IMR-90 (cell line): ENCODE results near the gene ANKMY2. TPM values are rescaled to one million over a fixed set of nuclear protein-coding genes. Genes with fewer than 3 reads are reported as not detected.

Experiments
- ATAC-seq: fragments of 200-7000 bp; cut with Tn5 transposase; 2 replicates; pipeline ENCODE4 v1.9.1; 2020; ENCODE audit warnings: low read depth, mild to moderate bottlenecking, moderate library complexity
- BruUV-seq: library from RNA; stranded (reverse); fragments of 400-500 nt; replicated peaks from 2 replicates; lab custom pipeline; 2021; lab: Mats Ljungman, UMichigan
- CTCF ChIA-PET: fragments of 300-600 bp; formaldehyde crosslinking; extraction: SDS; loops from one replicate; lab custom pipeline; 2021; ENCODE audit warnings: antibody characterized with exemption; lab: Yijun Ruan, JAX
- POLR2A ChIA-PET: fragments of 300-600 bp; sonication (Branson Sonifier 250); formaldehyde crosslinking; loops from one replicate; lab custom pipeline; 2022; ENCODE audit warnings: antibody characterized with exemption; ENCODE audit not compliant: unreplicated experiment; lab: Charles Lee
- DNase-seq: peaks from one replicate; pipeline ENCODE4 v3.0.0; 2013
- H2AFZ ChIP-seq: replicated peaks from 2 replicates; pipeline ENCODE3; 2013; ENCODE audit warnings: low read length, mild to moderate bottlenecking; ENCODE audit not compliant: poor library complexity
- H2AK5ac ChIP-seq: 2 replicates; pipeline ENCODE4 v1.6.1; 2013; ENCODE audit warnings: low read depth, low read length, inconsistent platforms
- H2AK9ac ChIP-seq: replicated peaks from 2 replicates; pipeline ENCODE3; 2013; ENCODE audit warnings: mild to moderate bottlenecking, low read depth, low read length, moderate library complexity; ENCODE audit not compliant: poor library complexity
- H2BK120ac ChIP-seq: 2 replicates; pipeline ENCODE4 v1.6.1; 2013; ENCODE audit warnings: low read depth, low read length, inconsistent platforms
- H2BK15ac ChIP-seq: 3 replicates; pipeline ENCODE4 v1.6.1; 2013; ENCODE audit warnings: low read depth, low read length, inconsistent platforms
- H2BK20ac ChIP-seq: 2 replicates; pipeline ENCODE4 v1.6.1; 2013; ENCODE audit warnings: low read depth, mild to moderate bottlenecking, inconsistent platforms, low read length, moderate library complexity
- H2BK5ac ChIP-seq: 2 replicates; pipeline ENCODE4 v1.6.1; 2013; ENCODE audit warnings: mild to moderate bottlenecking, low read depth, low read length, inconsistent platforms; ENCODE audit not compliant: poor library complexity, severe bottlenecking
- H3K14ac ChIP-seq: replicated peaks from 2 replicates; pipeline ENCODE4 v1.6.1; 2013; ENCODE audit warnings: low read depth, low read length, inconsistent platforms
- H3K18ac ChIP-seq: 2 replicates; pipeline ENCODE4 v1.6.1; 2013; ENCODE audit warnings: low read depth, low read length, control low read depth
- H3K23ac ChIP-seq: 2 replicates; pipeline ENCODE4 v1.6.1; 2013; ENCODE audit warnings: low read depth, low read length, inconsistent platforms
- H3K27ac ChIP-seq: 2 replicates; pipeline ENCODE4 v1.5.1; 2013; ENCODE audit warnings: mild to moderate bottlenecking, control low read depth, low read length; ENCODE audit not compliant: insufficient read depth
- H3K27me3 ChIP-seq: 2 replicates; pipeline ENCODE4 v1.6.1; 2013; ENCODE audit warnings: low read length; ENCODE audit not compliant: control insufficient read depth, insufficient read depth
- H3K36me3 ChIP-seq: 2 replicates; pipeline ENCODE4 v1.6.1; 2013; ENCODE audit warnings: low read length, mixed read lengths; ENCODE audit not compliant: control insufficient read depth, insufficient read depth
- H3K4ac ChIP-seq: 2 replicates; pipeline ENCODE4 v1.6.1; 2013; ENCODE audit warnings: low read depth, low read length, inconsistent platforms
- H3K4me1 ChIP-seq: 2 replicates; pipeline ENCODE4 v1.6.1; 2013; ENCODE audit warnings: low read length, mixed read lengths; ENCODE audit not compliant: control insufficient read depth, insufficient read depth
- H3K4me2 ChIP-seq: 2 replicates; pipeline ENCODE4 v1.6.1; 2013; ENCODE audit warnings: low read depth, mild to moderate bottlenecking, control low read depth, low read length, moderate library complexity
- H3K4me3 ChIP-seq: 2 replicates; pipeline ENCODE4 v1.5.1; 2013; ENCODE audit warnings: low read depth, mild to moderate bottlenecking, control low read depth, low read length, moderate library complexity; ENCODE audit not compliant: insufficient read depth
- H3K56ac ChIP-seq: 2 replicates; pipeline ENCODE4 v1.6.1; 2013; ENCODE audit warnings: low read length, inconsistent platforms; ENCODE audit not compliant: insufficient read depth; ENCODE audit errors: extremely low read depth
- H3K79me1 ChIP-seq, 2 experiments: 2 replicates each; pipeline ENCODE4 v1.6.1; 2013; ENCODE audit warnings: low read length in 2 of 2, inconsistent platforms in 1 of 2, low read depth in 1 of 2
- H3K9ac ChIP-seq: 2 replicates; pipeline ENCODE4 v1.6.1; 2013; ENCODE audit warnings: low read depth, low read length, control low read depth
- H3K9me1 ChIP-seq: 2 replicates; pipeline ENCODE4 v1.6.1; 2013; ENCODE audit warnings: low read length, inconsistent platforms; ENCODE audit not compliant: insufficient read depth
- H3K9me3 ChIP-seq: 2 replicates; pipeline ENCODE4 v1.6.1; 2013; ENCODE audit warnings: low read length; ENCODE audit not compliant: control insufficient read depth, insufficient read depth
- H4K20me1 ChIP-seq: 2 replicates; pipeline ENCODE4 v1.6.1; 2013; ENCODE audit warnings: low read length, inconsistent platforms; ENCODE audit not compliant: insufficient read depth
- H4K5ac ChIP-seq: 2 replicates; pipeline ENCODE4 v1.6.1; 2013; ENCODE audit warnings: mild to moderate bottlenecking, low read depth, low read length, control low read depth
- H4K8ac ChIP-seq, 2 experiments: 2 replicates each; pipeline ENCODE4 v1.6.1; 2013; ENCODE audit warnings: low read depth in 2 of 2, low read length in 2 of 2, control low read depth in 1 of 2, inconsistent platforms in 1 of 2
- H4K91ac ChIP-seq: 2 replicates; pipeline ENCODE4 v1.6.1; 2013; ENCODE audit warnings: low read depth, low read length, inconsistent platforms; ENCODE audit not compliant: insufficient read depth
- CEBPB ChIP-seq: IDR thresholded peaks from 2 replicates; pipeline ENCODE4 v1.6.1; 2012; ENCODE audit warnings: low read depth, low read length, improper control_type of control experiment
- CHD1 ChIP-seq: IDR thresholded peaks from 2 replicates; pipeline ENCODE4 v1.6.1; 2012; ENCODE audit warnings: low read depth, low read length, improper control_type of control experiment
- FOS ChIP-seq: fragments of 150-350 bp; IDR thresholded peaks from 2 replicates; pipeline ENCODE4 v1.6.1; 2016; ENCODE audit warnings: low read depth, low read length
- MXI1 ChIP-seq: IDR thresholded peaks from 2 replicates; pipeline ENCODE4 v1.6.1; 2012; ENCODE audit warnings: low read depth, mild to moderate bottlenecking, low read length, moderate library complexity, borderline replicate concordance
- NFE2L2 ChIP-seq: fragments of 150-350 bp; IDR thresholded peaks from 2 replicates; pipeline ENCODE4 v1.6.1; 2016; ENCODE audit warnings: low read depth, mild to moderate bottlenecking, low read length
- POLR2A ChIP-seq: IDR thresholded peaks from 2 replicates; pipeline ENCODE4 v1.6.1; 2012; ENCODE audit warnings: mild to moderate bottlenecking, low read depth, low read length
- RAD21 ChIP-seq: IDR thresholded peaks from 2 replicates; pipeline ENCODE4 v1.6.1; 2012; ENCODE audit warnings: low read length, improper control_type of control experiment
- RCOR1 ChIP-seq: IDR thresholded peaks from 2 replicates; pipeline ENCODE4 v1.6.1; 2012; ENCODE audit warnings: mild to moderate bottlenecking, low read length, improper control_type of control experiment; ENCODE audit not compliant: insufficient replicate concordance
- SMC3 ChIP-seq: fragments of 150-350 bp; IDR thresholded peaks from 2 replicates; pipeline ENCODE4 v1.6.1; 2016; ENCODE audit warnings: low read depth, mild to moderate bottlenecking, antibody characterized with exemption, low read length, moderate library complexity
- WGBS, 2 experiments: methylation state at CpG; one replicate each; pipeline versions ENCODE4 v1.1.5 to v1.1.7; 2013; ENCODE audit warnings: missing lambda C conversion rate in 2 of 2; ENCODE audit not compliant: insufficient read length in 1 of 2; ENCODE audit errors: extremely low coverage in 2 of 2; 5-methylcytosine and 5-hydroxymethylcytosine counted together
- dilution Hi-C: fragments of 300-500 bp; cut with HindIII; formaldehyde crosslinking; loops from one replicate; pipeline ENCODE4 v1.14.3; 2018; ENCODE audit warnings: low sequenced_read_pairs; ENCODE audit not compliant: unreplicated experiment
- in situ Hi-C: fragments of 300-500 bp; cut with MboI; formaldehyde crosslinking; loops from 3 replicates; pipeline ENCODE4 v1.14.3; 2019; ENCODE audit warnings: low sequenced_read_pairs, inconsistent platforms, mixed read lengths
- intact Hi-C: fragments of 100-400 bp; cut with micrococcal nuclease; formaldehyde crosslinking; loops from 2 replicates; pipeline ENCODE4 v1.10.0; 2022
- polyA plus RNA-seq, 3 experiments: library from polyadenylated mRNA; depleted of rRNA; stranded (reverse); fragments of >200 nt; gene quantifications; 2 replicates each; pipeline ENCODE4 v1.2.3, GENCODE V29; 2012; ENCODE audit warnings: low replicate concordance in 1 of 3
- total RNA-seq: library from RNA; depleted of rRNA; stranded (reverse); fragments of >200 nt; gene quantifications from 2 replicates; pipeline ENCODE4 v1.2.3, GENCODE V29; 2012
- TF ChIP-seq, protein P1 (sequence below): conservative IDR thresholded peaks from 2 replicates; pipeline ENCODE4 v1.5.1; 2012; ENCODE audit warnings: mild to moderate bottlenecking, low read depth, low read length, improper control_type of control experiment

ANKMY2 gene
- total and polyA plus RNA-seq, 2 of the 4 experiments (the other 2 are of a cell fraction), result 19.5 to 41.9 TPM

DNA sequence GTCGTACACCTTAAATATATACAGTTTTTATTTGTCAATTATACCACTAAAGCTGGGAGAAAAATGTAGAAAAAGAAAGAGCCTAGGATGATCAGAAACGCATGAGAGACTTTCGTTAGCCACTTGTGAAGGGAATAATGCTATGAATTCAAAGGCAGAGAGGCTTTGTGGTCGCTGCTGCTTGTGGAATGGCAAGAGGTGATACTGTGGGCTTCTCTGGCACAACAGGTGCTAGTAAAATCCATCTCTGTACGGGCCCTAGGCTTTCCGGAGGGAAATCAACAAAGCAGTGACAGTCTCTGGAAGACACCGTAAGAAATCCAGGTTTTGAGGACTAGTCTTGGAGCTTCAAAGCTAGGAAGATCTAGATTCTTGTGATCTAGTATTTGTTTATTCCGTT lies 66.3 kb downstream of the ANKMY2 start:
- no peak overlapping the region for H2AK9ac ChIP-seq
- no peaks in the 10 kb centered on the region for H3K9me1 ChIP-seq
- H3K36me3 ChIP-seq, result no peaks in the 10 kb centered on the region
- H3K9me3 ChIP-seq, result no peaks in the 10 kb centered on the region
- intact Hi-C loops (no loop called here), in situ Hi-C loops (no loop called here), dilution Hi-C loops (no loop called here)
- H3K27me3 ChIP-seq, result no peaks in the 10 kb centered on the region; the same call in 1 of the 2 replicates
- H3K4me3 ChIP-seq, result no peak overlapping the region
- no peak overlapping the region for H3K14ac ChIP-seq
- WGBS, 2 experiments, result 43% methylated on average over 2 of the region's 8 CpGs; no CpG with 5 or more reads in 1 of the 2 experiments
- H3K4me1 ChIP-seq, result no peaks in the 10 kb centered on the region
- DNase-seq, result no peak
- H2AFZ ChIP-seq, result no peak overlapping the region
- POLR2A ChIA-PET, result no interaction called here
- CTCF ChIA-PET, result no interaction called here
- no peak overlapping the region for H4K91ac ChIP-seq
- H4K8ac ChIP-seq, result no peak overlapping the region
- no peak overlapping the region for H2BK5ac ChIP-seq
- no peak overlapping the region for H3K23ac ChIP-seq
- no peak overlapping the region for H3K9ac ChIP-seq
- TF ChIP-seq FOS (no peak), RAD21 (no peak), CEBPB (no peak), NFE2L2 (no peak), POLR2A (no peak), CHD1 (no peak), RCOR1 (no peak), MXI1 (no peak), SMC3 (no peak)
- TF ChIP-seq, protein P1, sequence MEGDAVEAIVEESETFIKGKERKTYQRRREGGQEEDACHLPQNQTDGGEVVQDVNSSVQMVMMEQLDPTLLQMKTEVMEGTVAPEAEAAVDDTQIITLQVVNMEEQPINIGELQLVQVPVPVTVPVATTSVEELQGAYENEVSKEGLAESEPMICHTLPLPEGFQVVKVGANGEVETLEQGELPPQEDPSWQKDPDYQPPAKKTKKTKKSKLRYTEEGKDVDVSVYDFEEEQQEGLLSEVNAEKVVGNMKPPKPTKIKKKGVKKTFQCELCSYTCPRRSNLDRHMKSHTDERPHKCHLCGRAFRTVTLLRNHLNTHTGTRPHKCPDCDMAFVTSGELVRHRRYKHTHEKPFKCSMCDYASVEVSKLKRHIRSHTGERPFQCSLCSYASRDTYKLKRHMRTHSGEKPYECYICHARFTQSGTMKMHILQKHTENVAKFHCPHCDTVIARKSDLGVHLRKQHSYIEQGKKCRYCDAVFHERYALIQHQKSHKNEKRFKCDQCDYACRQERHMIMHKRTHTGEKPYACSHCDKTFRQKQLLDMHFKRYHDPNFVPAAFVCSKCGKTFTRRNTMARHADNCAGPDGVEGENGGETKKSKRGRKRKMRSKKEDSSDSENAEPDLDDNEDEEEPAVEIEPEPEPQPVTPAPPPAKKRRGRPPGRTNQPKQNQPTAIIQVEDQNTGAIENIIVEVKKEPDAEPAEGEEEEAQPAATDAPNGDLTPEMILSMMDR, result no peak
- no peak overlapping the region for H2AK5ac ChIP-seq
- no peak overlapping the region for H2BK120ac ChIP-seq
- H3K4ac ChIP-seq, result no peak overlapping the region
- H4K20me1 ChIP-seq, result no peaks in the 10 kb centered on the region
- H3K18ac ChIP-seq, result no peak overlapping the region
- no peak overlapping the region for H3K4me2 ChIP-seq
- no peak overlapping the region for H3K56ac ChIP-seq
- no peak overlapping the region for H2BK15ac ChIP-seq
- H2BK20ac ChIP-seq, result no peak overlapping the region
- H4K5ac ChIP-seq, result no peak overlapping the region
- H3K79me1 ChIP-seq, result no peaks in the 10 kb centered on the region
- ATAC-seq, result no peak
- no TSS peak for BruUV-seq
- H3K27ac ChIP-seq, result no peak overlapping the region
